ENCODE measurements around the gene SPPL2B.
"Not testable (repeated sequence)": the region's sequence is repeated elsewhere in the genome, so short reads cannot be mapped to it uniquely, and the experiment has no call there.

SPPL2B gene

DNA sequence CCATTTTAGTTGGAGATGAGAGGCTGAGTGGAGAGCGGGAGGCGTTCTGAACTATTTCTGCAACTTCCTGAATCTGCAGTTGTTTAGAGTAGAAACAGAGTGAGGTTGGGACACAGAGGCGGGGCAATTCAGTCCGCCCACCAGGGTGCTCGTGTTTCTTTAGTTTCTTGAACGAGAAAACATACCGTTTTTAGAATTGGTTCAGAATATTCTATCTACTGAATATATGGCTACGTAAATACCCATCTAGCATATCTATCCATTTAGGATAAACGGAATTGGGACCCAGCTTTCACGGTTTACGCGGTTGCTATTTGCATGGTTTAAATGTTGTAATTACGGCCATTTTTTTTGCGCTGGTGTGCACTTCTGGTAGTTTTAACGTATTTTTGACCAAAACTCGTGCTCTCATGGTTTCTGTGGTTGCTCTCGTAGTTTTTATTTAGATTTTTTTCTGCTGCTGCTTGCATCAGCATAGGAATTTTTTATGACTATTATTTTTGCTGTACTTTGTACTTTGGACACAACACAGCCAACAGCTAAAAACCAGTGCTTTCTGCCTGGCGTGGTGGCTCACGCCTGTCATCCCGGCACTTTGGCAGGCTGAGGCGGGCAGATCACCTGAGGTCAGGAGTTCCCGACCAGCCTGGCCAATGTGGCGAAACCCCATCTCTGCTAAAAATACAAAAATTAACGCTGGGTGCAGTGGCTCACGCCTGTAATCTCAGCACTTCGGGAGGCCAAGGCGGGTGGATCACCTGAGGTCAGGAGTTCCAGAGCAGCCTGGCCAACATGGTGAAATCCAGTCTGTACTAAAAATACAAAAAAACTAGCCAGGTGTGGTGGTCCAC, 66.2 kb downstream of the SPPL2B start:
- no peak overlapping the region for H3K4me3 ChIP-seq (ENCODE audit: low read depth, low read length)
- no peak for DNase-seq (ENCODE audit: low read depth, low spot score)
- TF ChIP-seq, protein P1, sequence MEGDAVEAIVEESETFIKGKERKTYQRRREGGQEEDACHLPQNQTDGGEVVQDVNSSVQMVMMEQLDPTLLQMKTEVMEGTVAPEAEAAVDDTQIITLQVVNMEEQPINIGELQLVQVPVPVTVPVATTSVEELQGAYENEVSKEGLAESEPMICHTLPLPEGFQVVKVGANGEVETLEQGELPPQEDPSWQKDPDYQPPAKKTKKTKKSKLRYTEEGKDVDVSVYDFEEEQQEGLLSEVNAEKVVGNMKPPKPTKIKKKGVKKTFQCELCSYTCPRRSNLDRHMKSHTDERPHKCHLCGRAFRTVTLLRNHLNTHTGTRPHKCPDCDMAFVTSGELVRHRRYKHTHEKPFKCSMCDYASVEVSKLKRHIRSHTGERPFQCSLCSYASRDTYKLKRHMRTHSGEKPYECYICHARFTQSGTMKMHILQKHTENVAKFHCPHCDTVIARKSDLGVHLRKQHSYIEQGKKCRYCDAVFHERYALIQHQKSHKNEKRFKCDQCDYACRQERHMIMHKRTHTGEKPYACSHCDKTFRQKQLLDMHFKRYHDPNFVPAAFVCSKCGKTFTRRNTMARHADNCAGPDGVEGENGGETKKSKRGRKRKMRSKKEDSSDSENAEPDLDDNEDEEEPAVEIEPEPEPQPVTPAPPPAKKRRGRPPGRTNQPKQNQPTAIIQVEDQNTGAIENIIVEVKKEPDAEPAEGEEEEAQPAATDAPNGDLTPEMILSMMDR (IDR thresholded peaks at IDR 0.05; ENCODE audit: insufficient read depth, low read length, missing control alignments), result no peak
- CTCF ChIA-PET, result interaction anchor here (0.7 to 2.8 kb wide), 6 partner anchors 10 to 239 kb away, joined by 3 to 12 read pairs (median 3); no protein-coding TSS in a partner anchor
- POLR2A ChIA-PET, result no interaction called here

DNA sequence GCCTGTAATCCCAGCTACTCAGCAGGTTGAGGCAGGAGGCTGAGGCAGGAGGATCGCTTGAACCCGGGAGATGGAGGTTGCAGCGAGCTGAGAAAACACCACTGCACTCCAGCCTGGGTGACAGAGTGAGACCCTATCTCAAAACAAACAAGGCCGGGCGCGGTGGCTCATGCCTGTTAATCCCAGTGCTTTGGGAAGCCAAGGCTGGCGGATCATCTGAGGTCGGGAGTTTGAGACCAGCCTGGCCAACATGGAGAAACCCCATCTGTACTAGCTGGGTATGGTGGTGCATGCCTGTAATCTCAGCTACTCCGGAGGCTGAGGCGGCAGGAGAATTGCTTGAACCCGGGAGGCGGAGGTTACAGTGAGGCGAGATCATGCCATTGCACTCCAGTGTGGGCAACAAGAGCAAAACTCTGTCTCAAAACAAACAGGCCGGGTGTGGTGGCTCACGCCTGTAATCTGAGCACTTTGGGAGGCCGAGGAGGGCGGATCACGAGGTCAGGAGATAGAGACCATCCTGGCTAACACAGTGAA, 66.9 kb downstream of the SPPL2B start:
- POLR2A ChIA-PET; DNase-seq (ENCODE audit: low read depth, low spot score); H3K4me3 ChIP-seq (ENCODE audit: low read depth, low read length): not testable (repeated sequence)
- CTCF ChIA-PET, result interaction anchor here (1.0 kb wide), 1 partner anchor 217 kb away, joined by 3 read pairs; no protein-coding TSS in a partner anchor

DNA sequence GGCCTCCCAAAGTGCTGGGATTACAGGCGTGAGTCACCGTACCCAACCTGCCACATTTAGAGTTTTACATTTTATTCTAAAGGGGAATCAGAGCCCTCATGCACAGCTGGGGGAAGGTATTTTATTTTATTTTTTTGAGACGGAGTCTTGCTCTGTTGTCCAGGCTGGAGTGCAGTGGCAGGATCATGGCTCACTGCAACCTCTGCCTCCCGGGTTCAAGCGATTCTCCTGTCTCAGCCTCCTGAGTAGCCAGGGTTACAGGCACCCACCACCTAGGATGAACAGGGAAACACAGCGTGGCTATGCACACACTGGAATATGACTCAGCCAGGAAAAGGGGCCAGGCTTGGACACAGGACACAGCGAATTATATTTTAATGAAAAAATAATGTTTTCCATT, 68.7 kb downstream of the SPPL2B start:
- DNase-seq (ENCODE audit: low read depth, low spot score); H3K4me3 ChIP-seq (ENCODE audit: low read depth, low read length); POLR2A ChIA-PET: not testable (repeated sequence)
- CTCF ChIA-PET, result interaction anchor here (0.7 to 1.1 kb wide), 2 partner anchors 217 to 356 kb away, joined by 3 read pairs; no protein-coding TSS in a partner anchor

DNA sequence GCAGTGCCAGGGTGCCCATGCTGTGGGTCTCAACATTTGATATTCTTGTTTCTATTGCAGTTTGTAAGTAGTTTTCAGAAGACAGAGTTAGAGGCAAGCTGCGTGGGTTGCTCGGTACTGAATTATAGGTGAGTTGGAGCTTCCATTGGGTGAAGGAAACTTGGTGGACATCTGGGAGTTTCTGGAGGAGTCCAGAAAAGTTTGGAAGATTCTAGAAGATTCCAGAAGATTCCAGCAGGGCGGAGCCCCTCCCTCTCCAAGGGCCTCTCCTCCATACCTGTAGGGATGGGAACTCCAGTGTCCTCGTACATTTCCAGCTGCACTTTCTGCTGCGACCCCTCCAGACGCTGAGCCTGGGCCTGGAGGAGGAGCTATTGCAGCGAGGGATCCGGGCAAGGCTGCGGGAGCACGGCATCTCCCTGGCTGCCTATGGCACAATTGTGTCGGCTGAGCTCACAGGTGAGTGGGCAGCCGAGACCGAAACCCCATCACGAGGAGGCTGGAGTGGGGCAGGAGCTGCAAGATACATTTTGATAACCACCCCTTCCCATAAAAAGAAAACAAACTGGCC, 70.3 kb downstream of the SPPL2B start:
- no peak for DNase-seq (ENCODE audit: low read depth, low spot score)
- no peak overlapping the region for H3K4me3 ChIP-seq (ENCODE audit: low read depth, low read length)
- ChIA-PET CTCF (interaction anchor here (1.0 kb wide), 1 partner anchor 215 kb away, joined by 3 read pairs; no protein-coding TSS in a partner anchor), POLR2A (interaction anchor here (0.5 kb wide), 1 partner anchor 308 kb away, joined by 3 read pairs; no protein-coding TSS in a partner anchor)
- TF ChIP-seq, protein P1 (IDR thresholded peaks at IDR 0.05; ENCODE audit: insufficient read depth, low read length, missing control alignments), result no peak

DNA sequence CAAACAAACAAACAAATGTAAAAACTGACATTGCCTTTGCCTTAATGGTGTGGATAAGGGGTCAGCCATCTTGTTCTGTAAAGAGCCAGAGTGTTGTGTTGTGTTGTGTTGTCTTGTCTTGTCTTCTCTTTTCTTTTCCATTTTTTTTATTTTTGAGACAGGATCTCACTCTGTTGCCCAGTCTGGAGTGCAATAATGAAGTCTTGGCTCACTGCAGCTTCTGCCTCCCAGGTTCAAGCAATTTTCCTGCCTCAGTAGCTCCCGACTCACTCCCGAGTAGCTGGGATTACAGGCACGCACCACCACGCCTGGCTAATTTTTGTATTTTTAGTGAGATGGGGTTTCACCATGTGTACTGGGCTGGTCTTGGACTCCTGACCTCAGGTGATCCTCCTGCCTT, 71.1 kb downstream of the SPPL2B start:
- CTCF ChIA-PET, result interaction anchor here (1.0 to 2.0 kb wide), 2 partner anchors 8 to 215 kb away, joined by 3 to 4 read pairs; no protein-coding TSS in a partner anchor
- no peak for DNase-seq (ENCODE audit: low read depth, low spot score)
- POLR2A ChIA-PET, result no interaction called here
- H3K4me3 ChIP-seq (ENCODE audit: low read depth, low read length), result no peak overlapping the region
- TF ChIP-seq, protein P1 (IDR thresholded peaks at IDR 0.05; ENCODE audit: insufficient read depth, low read length, missing control alignments), result no peak
